ENCODE measurements around the gene LRRC1. TPM values are rescaled to one million over a fixed set of nuclear protein-coding genes. Genes with fewer than 3 reads are reported as not detected.

The LRRC1 gene
- total and polyA plus RNA-seq, 4 donors: 0.36 to 6.4 (median 0.94) TPM

- no peak for TF ChIP-seq TAF1 (conservative IDR thresholded peaks at IDR 0.05)
- TF ChIP-seq MAX (IDR thresholded peaks at IDR 0.05): no peak
- TF ChIP-seq NR2F2 (IDR thresholded peaks at IDR 0.05): no peak
- DNase-seq (ENCODE audit: low spot score): no peak
- WGBS: 92% methylated on average over 7 of the region's 7 CpGs
Observed at GRCh38 chr6:53846250-53846649, 51.4 kb downstream of the LRRC1 start.

GRCh38 chr6:53847796-53848314, 53.0 kb downstream of the LRRC1 start:
- no peaks in the 10 kb centered on the region for H3K27me3 ChIP-seq (ENCODE audit: control insufficient read depth in 4 of 4, insufficient read depth in 4 of 4, low read length in 3 of 4)
- no peaks in the 10 kb centered on the region for H3K4me1 ChIP-seq (ENCODE audit: control insufficient read depth in 4 of 4, insufficient read depth in 4 of 4, low read length in 3 of 4)
- no peak for TF ChIP-seq MAX (IDR thresholded peaks at IDR 0.05)
- no peak for TF ChIP-seq JUND (IDR thresholded peaks at IDR 0.05)
- TF ChIP-seq NR2F2 (IDR thresholded peaks at IDR 0.05): no peak
- no peak for TF ChIP-seq SP1 (IDR thresholded peaks at IDR 0.05)
- TF ChIP-seq HNF4G (IDR thresholded peaks at IDR 0.05): no peak
- TF ChIP-seq FOXA2 (IDR thresholded peaks at IDR 0.05): no peak
- H3K36me3 ChIP-seq (ENCODE audit: control insufficient read depth in 4 of 4, insufficient read depth in 3 of 4, low read depth in 1 of 4, low read length in 3 of 4): no peaks in the 10 kb centered on the region
- no peak for DNase-seq (ENCODE audit: low spot score)
- no peak overlapping the region for H3K4me3 ChIP-seq (ENCODE audit: low read depth in 1 of 3, low read length in 3 of 3)
- no peak overlapping the region for H3K27ac ChIP-seq (ENCODE audit: low read depth in 1 of 2, low read length in 2 of 2)
- no peak overlapping the region for H3K9ac ChIP-seq (ENCODE audit: low read depth in 1 of 2, low read length in 2 of 2)
- 81% methylated on average over 4 of the region's 4 CpGs for WGBS
- H3K9me3 ChIP-seq (ENCODE audit: control insufficient read depth in 4 of 4, low read length in 3 of 4): no peaks in the 10 kb centered on the region

More at GRCh38 chr6:53846250-53846649, 51.4 kb downstream of the LRRC1 start:
- no peaks in the 10 kb centered on the region for H3K27me3 ChIP-seq (ENCODE audit: control insufficient read depth in 4 of 4, insufficient read depth in 4 of 4, low read length in 3 of 4)
- no peak overlapping the region for H3K4me3 ChIP-seq (ENCODE audit: low read depth in 1 of 3, low read length in 3 of 3)
- H3K4me1 ChIP-seq (ENCODE audit: control insufficient read depth in 4 of 4, insufficient read depth in 4 of 4, low read length in 3 of 4): no peaks in the 10 kb centered on the region
- H3K27ac ChIP-seq (ENCODE audit: low read depth in 1 of 2, low read length in 2 of 2): no peak overlapping the region
- H3K9me3 ChIP-seq (ENCODE audit: control insufficient read depth in 4 of 4, low read length in 3 of 4): no peaks in the 10 kb centered on the region
- no peak overlapping the region for H3K9ac ChIP-seq (ENCODE audit: low read depth in 1 of 2, low read length in 2 of 2)
- no peaks in the 10 kb centered on the region for H3K36me3 ChIP-seq (ENCODE audit: control insufficient read depth in 4 of 4, insufficient read depth in 3 of 4, low read depth in 1 of 4, low read length in 3 of 4)

GRCh38 chr6:53850527-53850926, 55.7 kb downstream of the LRRC1 start:
- Histone ChIP-seq H3K27me3 (ENCODE audit: control insufficient read depth in 4 of 4, insufficient read depth in 4 of 4, low read length in 3 of 4) (peaks cover 0 to 2% (median 0%) of the 10 kb centered on the region in 4 donors), H3K4me3 (ENCODE audit: low read depth in 1 of 3, low read length in 3 of 3) (no peak overlapping the region), H3K9me3 (ENCODE audit: control insufficient read depth in 4 of 4, low read length in 3 of 4) (no peaks in the 10 kb centered on the region), H3K27ac (ENCODE audit: low read depth in 1 of 2, low read length in 2 of 2) (no peak overlapping the region), H3K36me3 (ENCODE audit: control insufficient read depth in 4 of 4, insufficient read depth in 3 of 4, low read depth in 1 of 4, low read length in 3 of 4) (no peaks in the 10 kb centered on the region), H3K9ac (ENCODE audit: low read depth in 1 of 2, low read length in 2 of 2) (no peak overlapping the region), H3K4me1 (ENCODE audit: control insufficient read depth in 4 of 4, insufficient read depth in 4 of 4, low read length in 3 of 4) (no peaks in the 10 kb centered on the region)
- TF ChIP-seq SP1 (IDR thresholded peaks at IDR 0.05): no peak
- TF ChIP-seq, protein P1, sequence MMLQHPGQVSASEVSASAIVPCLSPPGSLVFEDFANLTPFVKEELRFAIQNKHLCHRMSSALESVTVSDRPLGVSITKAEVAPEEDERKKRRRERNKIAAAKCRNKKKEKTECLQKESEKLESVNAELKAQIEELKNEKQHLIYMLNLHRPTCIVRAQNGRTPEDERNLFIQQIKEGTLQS (IDR thresholded peaks at IDR 0.05): no peak
- no peak for TF ChIP-seq REST (IDR thresholded peaks at IDR 0.05)
- TF ChIP-seq FOXA2 (IDR thresholded peaks at IDR 0.05): no peak
- no peak for TF ChIP-seq GABPA (IDR thresholded peaks at IDR 0.05 in 1 of 2, conservative IDR thresholded peaks at IDR 0.05 in 1 of 2)
- TF ChIP-seq, protein P2, sequence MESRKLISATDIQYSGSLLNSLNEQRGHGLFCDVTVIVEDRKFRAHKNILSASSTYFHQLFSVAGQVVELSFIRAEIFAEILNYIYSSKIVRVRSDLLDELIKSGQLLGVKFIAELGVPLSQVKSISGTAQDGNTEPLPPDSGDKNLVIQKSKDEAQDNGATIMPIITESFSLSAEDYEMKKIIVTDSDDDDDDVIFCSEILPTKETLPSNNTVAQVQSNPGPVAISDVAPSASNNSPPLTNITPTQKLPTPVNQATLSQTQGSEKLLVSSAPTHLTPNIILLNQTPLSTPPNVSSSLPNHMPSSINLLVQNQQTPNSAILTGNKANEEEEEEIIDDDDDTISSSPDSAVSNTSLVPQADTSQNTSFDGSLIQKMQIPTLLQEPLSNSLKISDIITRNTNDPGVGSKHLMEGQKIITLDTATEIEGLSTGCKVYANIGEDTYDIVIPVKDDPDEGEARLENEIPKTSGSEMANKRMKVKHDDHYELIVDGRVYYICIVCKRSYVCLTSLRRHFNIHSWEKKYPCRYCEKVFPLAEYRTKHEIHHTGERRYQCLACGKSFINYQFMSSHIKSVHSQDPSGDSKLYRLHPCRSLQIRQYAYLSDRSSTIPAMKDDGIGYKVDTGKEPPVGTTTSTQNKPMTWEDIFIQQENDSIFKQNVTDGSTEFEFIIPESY (IDR thresholded peaks at IDR 0.05): no peak
- no peak for TF ChIP-seq MAX (IDR thresholded peaks at IDR 0.05)
- WGBS: 68% methylated on average over 2 of the region's 2 CpGs
- no peak for DNase-seq (ENCODE audit: low spot score)

Measured in liver (tissue), 9 donors.